ENCODE data around the gene GXYLT2. TPM values are rescaled to one million over a fixed set of nuclear protein-coding genes. Genes with fewer than 3 reads are reported as not detected.
A peak's percentile ranks its signal among the peaks of the same experiment; 100 is the strongest.

The GXYLT2 gene
- total and polyA plus RNA-seq, 10 of the 15 experiments (the other 5 are each of a cell fraction or from before 2014, with no cell fraction given) = 0.27 to 2.6 (median 0.78) TPM

- 0 out of 2 replicates have a peak, but pooled peaks have one; percentile 44 for TF ChIP-seq FOXM1 (IDR thresholded peaks at IDR 0.05; ENCODE audit: low read depth, low read length)
- no peak for TF ChIP-seq ZBTB40 (IDR thresholded peaks at IDR 0.05; ENCODE audit: borderline replicate concordance)
- peak; percentile 18 to 20; a peak in 2 of 4 replicates for TF ChIP-seq IKZF2 (IDR thresholded peaks at IDR 0.05)
- no peak for TF ChIP-seq NR2C1 (IDR thresholded peaks at IDR 0.05)
- TF ChIP-seq GATAD2B (conservative IDR thresholded peaks at IDR 0.05; ENCODE audit: low read depth) = peak; percentile 36; the same call in 1 of the 2 replicates
- TF ChIP-seq SPI1 (IDR thresholded peaks at IDR 0.05; ENCODE audit: borderline replicate concordance, insufficient read depth, low read depth, low read length) = no peak
- no peak for TF ChIP-seq KLF5 (IDR thresholded peaks at IDR 0.05; ENCODE audit: partially characterized antibody)
- peak; percentile 51; the same call in 1 of the 2 replicates for TF ChIP-seq NR2F1 (conservative IDR thresholded peaks at IDR 0.05)
- TF ChIP-seq ZNF592 (IDR thresholded peaks at IDR 0.05) = no peak
- no peak for TF ChIP-seq ZNF274 (IDR thresholded peaks at IDR 0.05; ENCODE audit: insufficient read depth, insufficient read length)
- TF ChIP-seq RAD21 (IDR thresholded peaks at IDR 0.05; ENCODE audit: insufficient read depth, low read depth, low read length) = no peak
- no peak for TF ChIP-seq LARP7 (IDR thresholded peaks at IDR 0.05)
- TF ChIP-seq KDM1A (IDR thresholded peaks at IDR 0.05; ENCODE audit: borderline replicate concordance) = no peak
- TF ChIP-seq IKZF1 (conservative IDR thresholded peaks at IDR 0.05) = 0 out of 2 replicates have a peak, but pooled peaks have one; percentile 23
- TF ChIP-seq MTA2 (IDR thresholded peaks at IDR 0.05; ENCODE audit: low read depth) = peak; percentile 89
- no peak for TF ChIP-seq CREM (IDR thresholded peaks at IDR 0.05; ENCODE audit: low read depth)
- no peak for TF ChIP-seq SMAD1 (IDR thresholded peaks at IDR 0.05; ENCODE audit: low read depth, partially characterized antibody)
- no peak for TF ChIP-seq BACH1 (IDR thresholded peaks at IDR 0.05; ENCODE audit: borderline replicate concordance)
- peak in 1 of 2 experiments; percentile 14; a peak in 1 of 4 replicates for TF ChIP-seq EP300 (IDR thresholded peaks at IDR 0.05; ENCODE audit: borderline replicate concordance in 1 of 2, control insufficient read depth in 1 of 2, low read depth in 2 of 2, low read length in 2 of 2)
- TF ChIP-seq MLLT1 (IDR thresholded peaks at IDR 0.05) = 0 out of 2 replicates have a peak, but pooled peaks have one; percentile 44
- TF ChIP-seq CHD2 (IDR thresholded peaks at IDR 0.05; ENCODE audit: borderline replicate concordance, low read depth, low read length) = no peak
- no peak for TF ChIP-seq RBBP5 (conservative IDR thresholded peaks at IDR 0.05)
- TF ChIP-seq ESRRA (IDR thresholded peaks at IDR 0.05; ENCODE audit: low read length) = no peak
These were observed 63.4 kb downstream of the GXYLT2 start (continued) for GRCh38 chr3:72951259-72951722.

All from GM12878 (cell line).